ENCODE measurements around the gene SUN1. TPM values are rescaled to one million over a fixed set of nuclear protein-coding genes. Genes with fewer than 3 reads are reported as not detected.

The SUN1 gene
- total RNA-seq, 1 experiment from 2014 or later, result 181 TPM

DNA sequence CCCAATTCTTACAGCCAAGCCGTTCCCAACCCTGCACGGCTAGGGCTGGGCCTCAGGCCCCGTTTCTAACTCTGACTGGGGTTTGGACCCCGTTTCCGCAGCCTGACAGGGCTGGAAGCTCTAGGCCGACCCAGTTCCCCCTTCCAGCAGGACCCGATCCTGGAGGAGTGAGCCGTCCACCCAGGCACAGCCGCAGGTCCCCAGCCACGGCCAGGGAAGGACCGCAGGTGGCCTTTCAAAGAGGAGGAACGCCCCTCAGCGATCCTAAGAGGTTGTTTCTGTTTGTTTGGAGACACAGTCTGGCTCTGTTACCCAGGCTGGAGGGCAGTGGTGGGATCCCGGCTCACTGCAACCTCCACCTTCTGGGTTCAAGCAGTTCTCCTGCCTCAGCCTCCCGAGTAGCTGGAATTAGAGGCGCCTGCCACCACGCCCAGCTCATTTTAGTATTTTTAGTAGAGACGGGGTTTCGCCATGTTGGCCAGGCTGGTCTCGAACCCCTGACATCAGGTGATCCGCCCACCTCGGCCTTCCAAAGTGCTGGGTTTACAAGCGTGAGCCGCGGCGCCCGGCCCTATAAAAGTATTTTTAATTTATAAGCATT is 43.3 kb downstream of the SUN1 start:
- Histone ChIP-seq H3K9ac (ENCODE audit: low read length) (peak overlapping the region; percentile 64), H3K27me3 (ENCODE audit: insufficient read depth, low read length) (no peaks in the 10 kb centered on the region), H2AFZ (ENCODE audit: low read depth, low read length, poor library complexity, severe bottlenecking) (no peak overlapping the region), H4K20me1 (ENCODE audit: insufficient read depth) (no peaks in the 10 kb centered on the region; the same call in 1 of the 2 replicates), H3K27ac (ENCODE audit: low read depth, low read length) (peak overlapping the region; percentile 49), H3K36me3 (ENCODE audit: control insufficient read depth in 1 of 2, insufficient read depth in 2 of 2, low read length in 2 of 2) (peaks cover 10 to 19% of the 10 kb centered on the region in 2 experiments; a peak in 3 of 4 replicates), H3K4me1 (ENCODE audit: control insufficient read depth in 1 of 2, insufficient read depth in 2 of 2, low read length in 2 of 2) (peaks cover 11 to 26% of the 10 kb centered on the region in 2 experiments), H3K4me3 (replicated peaks in 1 of 2; ENCODE audit: low read depth in 1 of 2, low read length in 2 of 2) (peak overlapping the region; percentile 32 to 44), H3K9me2 (ENCODE audit: insufficient read depth) (no peaks in the 10 kb centered on the region), H3K79me2 (ENCODE audit: insufficient read depth, low read length) (peaks cover 38% of the 10 kb centered on the region), H3K9me3 (ENCODE audit: control insufficient read depth in 1 of 2, insufficient read depth in 1 of 2, low read depth in 1 of 2, low read length in 2 of 2) (no peaks in the 10 kb centered on the region), H3K4me2 (ENCODE audit: low read length) (peak overlapping the region; percentile 70)
- BruUV-seq (replicated peaks), result TSS peak; percentile 86
- intact Hi-C loops (cut with micrococcal nuclease), result no loop called here
- ChIA-PET RAD21 (ENCODE audit: low non-redundant PET in 1 of 2, low total read pairs in 2 of 2, uncharacterized antibody in 2 of 2, unreplicated experiment in 2 of 2) (no interaction called here), POLR2A (no interaction called here), CTCF (interaction anchor here (0.9 kb wide), 1 partner anchor 89 kb away, joined by 4 read pairs; no protein-coding TSS in a partner anchor)
- ATAC-seq, result no peak
- TF ChIP-seq TCF7L2 (IDR thresholded peaks at IDR 0.05; ENCODE audit: borderline replicate concordance, extremely low read depth, insufficient read depth, insufficient read length), result no peak
- no peak for TF ChIP-seq YY1 (IDR thresholded peaks at IDR 0.05; ENCODE audit: extremely low read depth, insufficient replicate concordance, low read depth, low read length)
- no peak for TF ChIP-seq SRF (IDR thresholded peaks at IDR 0.05; ENCODE audit: low read depth)
- TF ChIP-seq SIN3A (IDR thresholded peaks at IDR 0.05; ENCODE audit: low read depth), result no peak
- TF ChIP-seq POLR2A (IDR thresholded peaks at IDR 0.05; ENCODE audit: borderline replicate concordance, extremely low read depth, insufficient read depth, insufficient read length), result no peak
- TF ChIP-seq ELF1 (IDR thresholded peaks at IDR 0.05; ENCODE audit: borderline replicate concordance, low read depth), result no peak
- no peak for TF ChIP-seq RAD21 (IDR thresholded peaks at IDR 0.05; ENCODE audit: low read depth)
- TF ChIP-seq, protein P1, sequence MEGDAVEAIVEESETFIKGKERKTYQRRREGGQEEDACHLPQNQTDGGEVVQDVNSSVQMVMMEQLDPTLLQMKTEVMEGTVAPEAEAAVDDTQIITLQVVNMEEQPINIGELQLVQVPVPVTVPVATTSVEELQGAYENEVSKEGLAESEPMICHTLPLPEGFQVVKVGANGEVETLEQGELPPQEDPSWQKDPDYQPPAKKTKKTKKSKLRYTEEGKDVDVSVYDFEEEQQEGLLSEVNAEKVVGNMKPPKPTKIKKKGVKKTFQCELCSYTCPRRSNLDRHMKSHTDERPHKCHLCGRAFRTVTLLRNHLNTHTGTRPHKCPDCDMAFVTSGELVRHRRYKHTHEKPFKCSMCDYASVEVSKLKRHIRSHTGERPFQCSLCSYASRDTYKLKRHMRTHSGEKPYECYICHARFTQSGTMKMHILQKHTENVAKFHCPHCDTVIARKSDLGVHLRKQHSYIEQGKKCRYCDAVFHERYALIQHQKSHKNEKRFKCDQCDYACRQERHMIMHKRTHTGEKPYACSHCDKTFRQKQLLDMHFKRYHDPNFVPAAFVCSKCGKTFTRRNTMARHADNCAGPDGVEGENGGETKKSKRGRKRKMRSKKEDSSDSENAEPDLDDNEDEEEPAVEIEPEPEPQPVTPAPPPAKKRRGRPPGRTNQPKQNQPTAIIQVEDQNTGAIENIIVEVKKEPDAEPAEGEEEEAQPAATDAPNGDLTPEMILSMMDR (IDR thresholded peaks at IDR 0.05 in 2 of 3, conservative IDR thresholded peaks at IDR 0.05 in 1 of 3; ENCODE audit: borderline replicate concordance in 1 of 3, insufficient read depth in 1 of 3, low read depth in 2 of 3, low read length in 2 of 3), result no peak
- no peak for TF ChIP-seq FOSL1 (IDR thresholded peaks at IDR 0.05; ENCODE audit: low read depth)
- TF ChIP-seq, protein P2, sequence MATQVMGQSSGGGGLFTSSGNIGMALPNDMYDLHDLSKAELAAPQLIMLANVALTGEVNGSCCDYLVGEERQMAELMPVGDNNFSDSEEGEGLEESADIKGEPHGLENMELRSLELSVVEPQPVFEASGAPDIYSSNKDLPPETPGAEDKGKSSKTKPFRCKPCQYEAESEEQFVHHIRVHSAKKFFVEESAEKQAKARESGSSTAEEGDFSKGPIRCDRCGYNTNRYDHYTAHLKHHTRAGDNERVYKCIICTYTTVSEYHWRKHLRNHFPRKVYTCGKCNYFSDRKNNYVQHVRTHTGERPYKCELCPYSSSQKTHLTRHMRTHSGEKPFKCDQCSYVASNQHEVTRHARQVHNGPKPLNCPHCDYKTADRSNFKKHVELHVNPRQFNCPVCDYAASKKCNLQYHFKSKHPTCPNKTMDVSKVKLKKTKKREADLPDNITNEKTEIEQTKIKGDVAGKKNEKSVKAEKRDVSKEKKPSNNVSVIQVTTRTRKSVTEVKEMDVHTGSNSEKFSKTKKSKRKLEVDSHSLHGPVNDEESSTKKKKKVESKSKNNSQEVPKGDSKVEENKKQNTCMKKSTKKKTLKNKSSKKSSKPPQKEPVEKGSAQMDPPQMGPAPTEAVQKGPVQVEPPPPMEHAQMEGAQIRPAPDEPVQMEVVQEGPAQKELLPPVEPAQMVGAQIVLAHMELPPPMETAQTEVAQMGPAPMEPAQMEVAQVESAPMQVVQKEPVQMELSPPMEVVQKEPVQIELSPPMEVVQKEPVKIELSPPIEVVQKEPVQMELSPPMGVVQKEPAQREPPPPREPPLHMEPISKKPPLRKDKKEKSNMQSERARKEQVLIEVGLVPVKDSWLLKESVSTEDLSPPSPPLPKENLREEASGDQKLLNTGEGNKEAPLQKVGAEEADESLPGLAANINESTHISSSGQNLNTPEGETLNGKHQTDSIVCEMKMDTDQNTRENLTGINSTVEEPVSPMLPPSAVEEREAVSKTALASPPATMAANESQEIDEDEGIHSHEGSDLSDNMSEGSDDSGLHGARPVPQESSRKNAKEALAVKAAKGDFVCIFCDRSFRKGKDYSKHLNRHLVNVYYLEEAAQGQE (IDR thresholded peaks at IDR 0.05; ENCODE audit: low read depth), result no peak
- TF ChIP-seq, protein P3, sequence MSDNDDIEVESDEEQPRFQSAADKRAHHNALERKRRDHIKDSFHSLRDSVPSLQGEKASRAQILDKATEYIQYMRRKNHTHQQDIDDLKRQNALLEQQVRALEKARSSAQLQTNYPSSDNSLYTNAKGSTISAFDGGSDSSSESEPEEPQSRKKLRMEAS (IDR thresholded peaks at IDR 0.05), result no peak
- no peak for TF ChIP-seq EZH2 (IDR thresholded peaks at IDR 0.05)
- no peak for TF ChIP-seq JUND (IDR thresholded peaks at IDR 0.05)
- TF ChIP-seq, protein P4, sequence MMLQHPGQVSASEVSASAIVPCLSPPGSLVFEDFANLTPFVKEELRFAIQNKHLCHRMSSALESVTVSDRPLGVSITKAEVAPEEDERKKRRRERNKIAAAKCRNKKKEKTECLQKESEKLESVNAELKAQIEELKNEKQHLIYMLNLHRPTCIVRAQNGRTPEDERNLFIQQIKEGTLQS (IDR thresholded peaks at IDR 0.05), result no peak
- TF ChIP-seq, protein P5, sequence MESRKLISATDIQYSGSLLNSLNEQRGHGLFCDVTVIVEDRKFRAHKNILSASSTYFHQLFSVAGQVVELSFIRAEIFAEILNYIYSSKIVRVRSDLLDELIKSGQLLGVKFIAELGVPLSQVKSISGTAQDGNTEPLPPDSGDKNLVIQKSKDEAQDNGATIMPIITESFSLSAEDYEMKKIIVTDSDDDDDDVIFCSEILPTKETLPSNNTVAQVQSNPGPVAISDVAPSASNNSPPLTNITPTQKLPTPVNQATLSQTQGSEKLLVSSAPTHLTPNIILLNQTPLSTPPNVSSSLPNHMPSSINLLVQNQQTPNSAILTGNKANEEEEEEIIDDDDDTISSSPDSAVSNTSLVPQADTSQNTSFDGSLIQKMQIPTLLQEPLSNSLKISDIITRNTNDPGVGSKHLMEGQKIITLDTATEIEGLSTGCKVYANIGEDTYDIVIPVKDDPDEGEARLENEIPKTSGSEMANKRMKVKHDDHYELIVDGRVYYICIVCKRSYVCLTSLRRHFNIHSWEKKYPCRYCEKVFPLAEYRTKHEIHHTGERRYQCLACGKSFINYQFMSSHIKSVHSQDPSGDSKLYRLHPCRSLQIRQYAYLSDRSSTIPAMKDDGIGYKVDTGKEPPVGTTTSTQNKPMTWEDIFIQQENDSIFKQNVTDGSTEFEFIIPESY (IDR thresholded peaks at IDR 0.05; ENCODE audit: extremely low read depth, insufficient replicate concordance, low read length), result no peak
- TF ChIP-seq ZFX (IDR thresholded peaks at IDR 0.05), result no peak
- no peak for TF ChIP-seq POLR2AphosphoS5 (IDR thresholded peaks at IDR 0.05; ENCODE audit: low read depth, low read length)
- TF ChIP-seq SP1 (IDR thresholded peaks at IDR 0.05; ENCODE audit: low read depth), result no peak
- DNase-seq (ENCODE audit: low read depth, low spot score), result no peak
